HG03460 (cell line): ENCODE results near the gene MYO3A.

Source experiments
- ATAC-seq: cut with Tn5 transposase; IDR thresholded peaks from one replicate; pipeline ENCODE4 v1.9.1; 2021; ENCODE audit not compliant: unreplicated experiment

MYO3A gene

GRCh38 chr10:26243351-26243720, 309.3 kb downstream of the MYO3A start:
- ATAC-seq = no peak

GRCh38 chr10:26249681-26250080, 315.7 kb downstream of the MYO3A start:
- no peak for ATAC-seq

- ATAC-seq = no peak
Observed at GRCh38 chr10:26251925-26252324, 317.9 kb downstream of the MYO3A start.

GRCh38 chr10:26254616-26255015, 320.6 kb downstream of the MYO3A start:
- ATAC-seq = no peak

- ATAC-seq = no peak
Observed at GRCh38 chr10:26259341-26259740, 325.3 kb downstream of the MYO3A start.
